IMR-90 (cell line): ENCODE measurements around the gene SLC17A9. TPM values are rescaled to one million over a fixed set of nuclear protein-coding genes. Genes with fewer than 3 reads are reported as not detected.

Source experiments
- ATAC-seq: fragments of 200-7000 bp; cut with Tn5 transposase; 2 replicates; pipeline ENCODE4 v1.9.1; 2020; ENCODE audit warnings: low read depth, mild to moderate bottlenecking, moderate library complexity
- BruUV-seq: library from RNA; stranded (reverse); fragments of 400-500 nt; replicated peaks from 2 replicates; lab custom pipeline; 2021; lab: Mats Ljungman, UMichigan
- CTCF ChIA-PET: fragments of 300-600 bp; formaldehyde crosslinking; extraction: SDS; loops from one replicate; lab custom pipeline; 2021; ENCODE audit warnings: antibody characterized with exemption; lab: Yijun Ruan, JAX
- POLR2A ChIA-PET: fragments of 300-600 bp; sonication (Branson Sonifier 250); formaldehyde crosslinking; loops from one replicate; lab custom pipeline; 2022; ENCODE audit warnings: antibody characterized with exemption; ENCODE audit not compliant: unreplicated experiment; lab: Charles Lee
- DNase-seq: peaks from one replicate; pipeline ENCODE4 v3.0.0; 2013
- H2AFZ ChIP-seq: replicated peaks from 2 replicates; pipeline ENCODE3; 2013; ENCODE audit warnings: low read length, mild to moderate bottlenecking; ENCODE audit not compliant: poor library complexity
- H2AK5ac ChIP-seq: 2 replicates; pipeline ENCODE4 v1.6.1; 2013; ENCODE audit warnings: low read depth, low read length, inconsistent platforms
- H2AK9ac ChIP-seq: replicated peaks from 2 replicates; pipeline ENCODE3; 2013; ENCODE audit warnings: mild to moderate bottlenecking, low read depth, low read length, moderate library complexity; ENCODE audit not compliant: poor library complexity
- H2BK120ac ChIP-seq: 2 replicates; pipeline ENCODE4 v1.6.1; 2013; ENCODE audit warnings: low read depth, low read length, inconsistent platforms
- H2BK15ac ChIP-seq: 3 replicates; pipeline ENCODE4 v1.6.1; 2013; ENCODE audit warnings: low read depth, low read length, inconsistent platforms
- H2BK20ac ChIP-seq: 2 replicates; pipeline ENCODE4 v1.6.1; 2013; ENCODE audit warnings: low read depth, mild to moderate bottlenecking, inconsistent platforms, low read length, moderate library complexity
- H2BK5ac ChIP-seq: 2 replicates; pipeline ENCODE4 v1.6.1; 2013; ENCODE audit warnings: mild to moderate bottlenecking, low read depth, low read length, inconsistent platforms; ENCODE audit not compliant: poor library complexity, severe bottlenecking
- H3K14ac ChIP-seq: replicated peaks from 2 replicates; pipeline ENCODE4 v1.6.1; 2013; ENCODE audit warnings: low read depth, low read length, inconsistent platforms
- H3K18ac ChIP-seq: 2 replicates; pipeline ENCODE4 v1.6.1; 2013; ENCODE audit warnings: low read depth, low read length, control low read depth
- H3K23ac ChIP-seq: 2 replicates; pipeline ENCODE4 v1.6.1; 2013; ENCODE audit warnings: low read depth, low read length, inconsistent platforms
- H3K27ac ChIP-seq: 2 replicates; pipeline ENCODE4 v1.5.1; 2013; ENCODE audit warnings: mild to moderate bottlenecking, control low read depth, low read length; ENCODE audit not compliant: insufficient read depth
- H3K27me3 ChIP-seq: 2 replicates; pipeline ENCODE4 v1.6.1; 2013; ENCODE audit warnings: low read length; ENCODE audit not compliant: control insufficient read depth, insufficient read depth
- H3K36me3 ChIP-seq: 2 replicates; pipeline ENCODE4 v1.6.1; 2013; ENCODE audit warnings: low read length, mixed read lengths; ENCODE audit not compliant: control insufficient read depth, insufficient read depth
- H3K4ac ChIP-seq: 2 replicates; pipeline ENCODE4 v1.6.1; 2013; ENCODE audit warnings: low read depth, low read length, inconsistent platforms
- H3K4me1 ChIP-seq: 2 replicates; pipeline ENCODE4 v1.6.1; 2013; ENCODE audit warnings: low read length, mixed read lengths; ENCODE audit not compliant: control insufficient read depth, insufficient read depth
- H3K4me2 ChIP-seq: 2 replicates; pipeline ENCODE4 v1.6.1; 2013; ENCODE audit warnings: low read depth, mild to moderate bottlenecking, control low read depth, low read length, moderate library complexity
- H3K4me3 ChIP-seq: 2 replicates; pipeline ENCODE4 v1.5.1; 2013; ENCODE audit warnings: low read depth, mild to moderate bottlenecking, control low read depth, low read length, moderate library complexity; ENCODE audit not compliant: insufficient read depth
- H3K56ac ChIP-seq: 2 replicates; pipeline ENCODE4 v1.6.1; 2013; ENCODE audit warnings: low read length, inconsistent platforms; ENCODE audit not compliant: insufficient read depth; ENCODE audit errors: extremely low read depth
- H3K79me1 ChIP-seq, 2 experiments: 2 replicates each; pipeline ENCODE4 v1.6.1; 2013; ENCODE audit warnings: low read length in 2 of 2, inconsistent platforms in 1 of 2, low read depth in 1 of 2
- H3K9ac ChIP-seq: 2 replicates; pipeline ENCODE4 v1.6.1; 2013; ENCODE audit warnings: low read depth, low read length, control low read depth
- H3K9me1 ChIP-seq: 2 replicates; pipeline ENCODE4 v1.6.1; 2013; ENCODE audit warnings: low read length, inconsistent platforms; ENCODE audit not compliant: insufficient read depth
- H3K9me3 ChIP-seq: 2 replicates; pipeline ENCODE4 v1.6.1; 2013; ENCODE audit warnings: low read length; ENCODE audit not compliant: control insufficient read depth, insufficient read depth
- H4K20me1 ChIP-seq: 2 replicates; pipeline ENCODE4 v1.6.1; 2013; ENCODE audit warnings: low read length, inconsistent platforms; ENCODE audit not compliant: insufficient read depth
- H4K5ac ChIP-seq: 2 replicates; pipeline ENCODE4 v1.6.1; 2013; ENCODE audit warnings: mild to moderate bottlenecking, low read depth, low read length, control low read depth
- H4K8ac ChIP-seq, 2 experiments: 2 replicates each; pipeline ENCODE4 v1.6.1; 2013; ENCODE audit warnings: low read depth in 2 of 2, low read length in 2 of 2, control low read depth in 1 of 2, inconsistent platforms in 1 of 2
- H4K91ac ChIP-seq: 2 replicates; pipeline ENCODE4 v1.6.1; 2013; ENCODE audit warnings: low read depth, low read length, inconsistent platforms; ENCODE audit not compliant: insufficient read depth
- BHLHE40 ChIP-seq: fragments of 150-350 bp; IDR thresholded peaks from 2 replicates; pipeline ENCODE4 v1.6.1; 2016; ENCODE audit warnings: mild to moderate bottlenecking, low read depth, low read length
- CEBPB ChIP-seq: IDR thresholded peaks from 2 replicates; pipeline ENCODE4 v1.6.1; 2012; ENCODE audit warnings: low read depth, low read length, improper control_type of control experiment
- CHD1 ChIP-seq: IDR thresholded peaks from 2 replicates; pipeline ENCODE4 v1.6.1; 2012; ENCODE audit warnings: low read depth, low read length, improper control_type of control experiment
- FOS ChIP-seq: fragments of 150-350 bp; IDR thresholded peaks from 2 replicates; pipeline ENCODE4 v1.6.1; 2016; ENCODE audit warnings: low read depth, low read length
- MAFK ChIP-seq: IDR thresholded peaks from 2 replicates; pipeline ENCODE4 v1.6.1; 2012; ENCODE audit warnings: low read depth, low read length, improper control_type of control experiment
- MAZ ChIP-seq: IDR thresholded peaks from 2 replicates; pipeline ENCODE4 v1.6.1; 2012; ENCODE audit warnings: low read depth, mild to moderate bottlenecking, low read length, improper control_type of control experiment, moderate library complexity, borderline replicate concordance
- MXI1 ChIP-seq: IDR thresholded peaks from 2 replicates; pipeline ENCODE4 v1.6.1; 2012; ENCODE audit warnings: low read depth, mild to moderate bottlenecking, low read length, moderate library complexity, borderline replicate concordance
- NFE2L2 ChIP-seq: fragments of 150-350 bp; IDR thresholded peaks from 2 replicates; pipeline ENCODE4 v1.6.1; 2016; ENCODE audit warnings: low read depth, mild to moderate bottlenecking, low read length
- POLR2A ChIP-seq: IDR thresholded peaks from 2 replicates; pipeline ENCODE4 v1.6.1; 2012; ENCODE audit warnings: mild to moderate bottlenecking, low read depth, low read length
- RAD21 ChIP-seq: IDR thresholded peaks from 2 replicates; pipeline ENCODE4 v1.6.1; 2012; ENCODE audit warnings: low read length, improper control_type of control experiment
- RCOR1 ChIP-seq: IDR thresholded peaks from 2 replicates; pipeline ENCODE4 v1.6.1; 2012; ENCODE audit warnings: mild to moderate bottlenecking, low read length, improper control_type of control experiment; ENCODE audit not compliant: insufficient replicate concordance
- RFX5 ChIP-seq: IDR thresholded peaks from 2 replicates; pipeline ENCODE4 v1.8.0; 2012; ENCODE audit warnings: low read depth, mild to moderate bottlenecking, low read length, moderate library complexity
- SMC3 ChIP-seq: fragments of 150-350 bp; IDR thresholded peaks from 2 replicates; pipeline ENCODE4 v1.6.1; 2016; ENCODE audit warnings: low read depth, mild to moderate bottlenecking, antibody characterized with exemption, low read length, moderate library complexity
- WGBS, 2 experiments: methylation state at CpG; one replicate each; pipeline versions ENCODE4 v1.1.5 to v1.1.7; 2013; ENCODE audit warnings: missing lambda C conversion rate in 2 of 2; ENCODE audit not compliant: insufficient read length in 1 of 2; ENCODE audit errors: extremely low coverage in 2 of 2; 5-methylcytosine and 5-hydroxymethylcytosine counted together
- dilution Hi-C: fragments of 300-500 bp; cut with HindIII; formaldehyde crosslinking; loops from one replicate; pipeline ENCODE4 v1.14.3; 2018; ENCODE audit warnings: low sequenced_read_pairs; ENCODE audit not compliant: unreplicated experiment
- in situ Hi-C: fragments of 300-500 bp; cut with MboI; formaldehyde crosslinking; loops from 3 replicates; pipeline ENCODE4 v1.14.3; 2019; ENCODE audit warnings: low sequenced_read_pairs, inconsistent platforms, mixed read lengths
- intact Hi-C: fragments of 100-400 bp; cut with micrococcal nuclease; formaldehyde crosslinking; loops from 2 replicates; pipeline ENCODE4 v1.10.0; 2022
- polyA plus RNA-seq, 3 experiments: library from polyadenylated mRNA; depleted of rRNA; stranded (reverse); fragments of >200 nt; gene quantifications; 2 replicates each; pipeline ENCODE4 v1.2.3, GENCODE V29; 2012; ENCODE audit warnings: low replicate concordance in 1 of 3
- total RNA-seq: library from RNA; depleted of rRNA; stranded (reverse); fragments of >200 nt; gene quantifications from 2 replicates; pipeline ENCODE4 v1.2.3, GENCODE V29; 2012
- TF ChIP-seq, protein P1 (sequence below): conservative IDR thresholded peaks from 2 replicates; pipeline ENCODE4 v1.5.1; 2012; ENCODE audit warnings: mild to moderate bottlenecking, low read depth, low read length, improper control_type of control experiment
- TF ChIP-seq, protein P2 (sequence below): fragments of 150-350 bp; IDR thresholded peaks from 2 replicates; pipeline ENCODE4 v1.6.1; 2016; ENCODE audit warnings: low read depth, mild to moderate bottlenecking, low read length, moderate library complexity, borderline replicate concordance
- TF ChIP-seq, protein P3 (sequence below): fragments of 150-350 bp; IDR thresholded peaks from 2 replicates; pipeline ENCODE4 v1.6.1; 2017; ENCODE audit warnings: mild to moderate bottlenecking, antibody characterized with exemption, low read length, low read depth

The SLC17A9 gene
- total and polyA plus RNA-seq, 2 of the 4 experiments (the other 2 are of a cell fraction): 2.2 to 14.4 TPM

DNA sequence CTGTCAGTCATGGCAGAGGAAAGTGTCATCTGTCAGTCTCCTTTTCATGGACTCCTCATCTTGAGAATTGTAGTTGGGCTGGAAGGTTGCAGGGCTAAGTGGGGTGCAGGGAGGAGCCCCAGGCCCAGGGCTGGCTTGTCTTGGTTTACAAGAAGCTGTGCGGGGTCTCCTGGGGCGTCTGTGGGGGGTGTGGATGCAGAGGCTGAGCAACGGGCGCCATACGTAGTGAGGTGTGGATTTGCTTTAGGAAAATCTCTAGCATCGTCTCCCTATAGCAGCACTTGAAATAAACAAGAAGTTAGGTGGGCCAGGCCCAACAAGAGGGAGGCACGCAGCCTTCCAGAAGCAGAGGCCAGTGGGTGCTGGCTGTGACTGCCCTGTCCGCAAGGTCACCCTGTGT is 1.8 kb upstream of the SLC17A9 start:
- Histone ChIP-seq H3K4me2 (no peak overlapping the region), H2BK120ac (no peak overlapping the region), H3K14ac (no peak overlapping the region), H3K27me3 (no peaks in the 10 kb centered on the region), H3K18ac (no peak overlapping the region), H3K9ac (no peak overlapping the region), H2BK5ac (no peak overlapping the region), H3K27ac (no peak overlapping the region), H4K20me1 (peaks cover 19% of the 10 kb centered on the region), H3K79me1 (peaks cover 11 to 31% of the 10 kb centered on the region in 2 experiments; a peak in 2 of 4 replicates), H4K5ac (no peak overlapping the region), H2AK9ac (no peak overlapping the region), H4K91ac (no peak overlapping the region), H2BK15ac (no peak overlapping the region), H3K36me3 (peaks cover 38% of the 10 kb centered on the region), H3K4me3 (no peak overlapping the region), H3K56ac (no peak overlapping the region), H3K4ac (no peak overlapping the region), H3K9me1 (peaks cover 8% of the 10 kb centered on the region; the same call in 1 of the 2 replicates), H3K4me1 (peaks cover 11% of the 10 kb centered on the region), H2BK20ac (no peak overlapping the region), H2AFZ (no peak overlapping the region), H3K9me3 (peaks cover 2% of the 10 kb centered on the region; the same call in 1 of the 2 replicates), H2AK5ac (no peak overlapping the region), H4K8ac (no peak overlapping the region), H3K23ac (no peak overlapping the region)
- no peak for ATAC-seq
- POLR2A ChIA-PET: no interaction called here
- CTCF ChIA-PET: no interaction called here
- WGBS, 2 experiments: 100% methylated on average over 1 of the region's 8 CpGs; no CpG with 5 or more reads in 1 of the 2 experiments
- in situ Hi-C loops: no loop called here
- dilution Hi-C loops: no loop called here
- DNase-seq: no peak
- no peak for TF ChIP-seq NFE2L2
- no peak for TF ChIP-seq BHLHE40
- no peak for TF ChIP-seq RFX5
- TF ChIP-seq, protein P1, sequence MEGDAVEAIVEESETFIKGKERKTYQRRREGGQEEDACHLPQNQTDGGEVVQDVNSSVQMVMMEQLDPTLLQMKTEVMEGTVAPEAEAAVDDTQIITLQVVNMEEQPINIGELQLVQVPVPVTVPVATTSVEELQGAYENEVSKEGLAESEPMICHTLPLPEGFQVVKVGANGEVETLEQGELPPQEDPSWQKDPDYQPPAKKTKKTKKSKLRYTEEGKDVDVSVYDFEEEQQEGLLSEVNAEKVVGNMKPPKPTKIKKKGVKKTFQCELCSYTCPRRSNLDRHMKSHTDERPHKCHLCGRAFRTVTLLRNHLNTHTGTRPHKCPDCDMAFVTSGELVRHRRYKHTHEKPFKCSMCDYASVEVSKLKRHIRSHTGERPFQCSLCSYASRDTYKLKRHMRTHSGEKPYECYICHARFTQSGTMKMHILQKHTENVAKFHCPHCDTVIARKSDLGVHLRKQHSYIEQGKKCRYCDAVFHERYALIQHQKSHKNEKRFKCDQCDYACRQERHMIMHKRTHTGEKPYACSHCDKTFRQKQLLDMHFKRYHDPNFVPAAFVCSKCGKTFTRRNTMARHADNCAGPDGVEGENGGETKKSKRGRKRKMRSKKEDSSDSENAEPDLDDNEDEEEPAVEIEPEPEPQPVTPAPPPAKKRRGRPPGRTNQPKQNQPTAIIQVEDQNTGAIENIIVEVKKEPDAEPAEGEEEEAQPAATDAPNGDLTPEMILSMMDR: no peak
- TF ChIP-seq CEBPB: no peak
- TF ChIP-seq, protein P2, sequence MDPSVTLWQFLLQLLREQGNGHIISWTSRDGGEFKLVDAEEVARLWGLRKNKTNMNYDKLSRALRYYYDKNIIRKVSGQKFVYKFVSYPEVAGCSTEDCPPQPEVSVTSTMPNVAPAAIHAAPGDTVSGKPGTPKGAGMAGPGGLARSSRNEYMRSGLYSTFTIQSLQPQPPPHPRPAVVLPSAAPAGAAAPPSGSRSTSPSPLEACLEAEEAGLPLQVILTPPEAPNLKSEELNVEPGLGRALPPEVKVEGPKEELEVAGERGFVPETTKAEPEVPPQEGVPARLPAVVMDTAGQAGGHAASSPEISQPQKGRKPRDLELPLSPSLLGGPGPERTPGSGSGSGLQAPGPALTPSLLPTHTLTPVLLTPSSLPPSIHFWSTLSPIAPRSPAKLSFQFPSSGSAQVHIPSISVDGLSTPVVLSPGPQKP: no peak
- no peak for TF ChIP-seq MXI1
- TF ChIP-seq CHD1: no peak
- no peak for TF ChIP-seq FOS
- TF ChIP-seq SMC3: no peak
- TF ChIP-seq RAD21: no peak
- no peak for TF ChIP-seq RCOR1
- TF ChIP-seq, protein P3, sequence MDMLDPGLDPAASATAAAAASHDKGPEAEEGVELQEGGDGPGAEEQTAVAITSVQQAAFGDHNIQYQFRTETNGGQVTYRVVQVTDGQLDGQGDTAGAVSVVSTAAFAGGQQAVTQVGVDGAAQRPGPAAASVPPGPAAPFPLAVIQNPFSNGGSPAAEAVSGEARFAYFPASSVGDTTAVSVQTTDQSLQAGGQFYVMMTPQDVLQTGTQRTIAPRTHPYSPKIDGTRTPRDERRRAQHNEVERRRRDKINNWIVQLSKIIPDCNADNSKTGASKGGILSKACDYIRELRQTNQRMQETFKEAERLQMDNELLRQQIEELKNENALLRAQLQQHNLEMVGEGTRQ: no peak
- TF ChIP-seq MAFK: no peak
- no peak for TF ChIP-seq MAZ
- no peak for TF ChIP-seq POLR2A
- intact Hi-C loops: no loop called here
- BruUV-seq: no TSS peak
